ENCODE measurements around the gene ZXDC.

Gene ZXDC

DNA sequence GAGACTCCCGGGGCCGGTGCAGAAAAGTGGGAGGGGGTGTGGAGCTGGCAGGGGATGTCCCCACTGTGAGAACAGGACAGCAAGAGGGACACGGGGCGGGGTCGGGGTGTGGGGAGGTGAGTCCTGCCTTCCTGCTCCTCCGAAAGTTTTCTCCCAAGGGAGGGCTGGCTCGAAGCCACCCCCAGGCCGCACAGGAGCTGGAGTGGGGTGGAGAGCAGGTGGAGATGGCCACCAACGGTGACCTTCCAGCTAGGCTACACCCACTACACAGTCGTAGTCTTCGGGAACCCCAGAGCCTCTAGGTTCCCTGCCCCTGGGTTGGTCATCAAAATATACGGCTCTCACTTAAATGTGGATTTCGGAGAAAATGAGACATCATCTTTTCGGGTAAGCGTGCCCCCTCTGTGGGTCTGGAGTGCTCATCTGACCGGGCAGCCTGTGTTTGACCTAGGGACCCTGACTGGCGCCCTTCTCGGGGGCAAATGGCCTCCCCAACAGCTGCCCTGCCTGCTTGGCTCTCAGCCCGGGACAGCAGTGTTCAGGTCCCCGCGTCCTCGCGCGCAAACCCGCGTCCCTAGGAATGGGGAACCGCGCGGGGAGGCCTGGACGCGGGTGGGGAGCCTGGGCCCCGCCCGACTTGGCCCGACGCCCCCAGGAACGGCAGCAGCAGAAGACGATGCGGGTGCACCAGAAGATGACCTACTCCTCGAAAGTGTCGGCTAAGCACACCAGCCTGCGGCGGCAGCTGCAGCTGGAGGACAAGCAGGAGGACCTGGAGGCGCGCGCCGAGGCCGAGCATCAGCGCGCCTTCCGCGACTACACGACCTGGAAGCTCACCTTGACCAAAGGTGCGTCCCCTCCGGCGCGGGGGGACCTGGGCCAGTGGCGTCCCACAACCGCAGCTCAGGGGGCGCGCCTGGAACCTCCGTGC, 59.8 kb downstream of the ZXDC start:
- no peak for DNase-seq (ENCODE audit: low read depth)

DNA sequence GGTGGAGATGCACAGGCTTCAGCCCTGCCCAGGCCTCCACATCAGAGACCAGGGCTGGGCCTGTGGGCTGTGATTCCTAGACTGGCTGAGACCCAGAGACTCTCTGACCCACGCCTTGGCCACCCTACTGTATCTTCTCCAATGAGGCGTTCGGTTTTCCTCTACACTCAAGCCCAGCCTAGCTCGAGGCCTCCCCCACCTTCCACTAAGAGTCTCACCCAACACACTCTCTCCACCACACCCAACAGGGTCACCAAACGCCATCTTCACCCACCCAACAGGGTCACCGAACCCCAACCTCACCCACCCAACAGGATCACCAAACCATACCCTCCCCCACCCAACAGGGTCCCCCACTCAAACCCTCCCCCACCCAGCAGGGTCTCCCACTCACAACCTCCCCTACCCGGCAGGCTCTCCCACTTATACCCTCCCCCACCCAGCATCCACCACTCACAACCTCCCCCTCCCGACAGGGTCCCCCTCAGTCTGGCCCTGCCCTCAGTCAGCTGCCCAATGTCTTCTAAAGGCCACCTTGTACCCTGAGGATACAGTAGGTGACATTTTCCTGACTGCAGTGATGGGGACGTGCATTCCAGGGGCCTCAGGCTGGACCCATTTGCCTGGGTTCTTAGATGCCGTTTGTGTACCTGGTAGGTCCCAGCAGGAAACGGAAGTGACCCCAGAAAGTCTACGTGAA, 60.6 kb downstream of the ZXDC start:
- no peak for DNase-seq (ENCODE audit: low read depth)

DNA sequence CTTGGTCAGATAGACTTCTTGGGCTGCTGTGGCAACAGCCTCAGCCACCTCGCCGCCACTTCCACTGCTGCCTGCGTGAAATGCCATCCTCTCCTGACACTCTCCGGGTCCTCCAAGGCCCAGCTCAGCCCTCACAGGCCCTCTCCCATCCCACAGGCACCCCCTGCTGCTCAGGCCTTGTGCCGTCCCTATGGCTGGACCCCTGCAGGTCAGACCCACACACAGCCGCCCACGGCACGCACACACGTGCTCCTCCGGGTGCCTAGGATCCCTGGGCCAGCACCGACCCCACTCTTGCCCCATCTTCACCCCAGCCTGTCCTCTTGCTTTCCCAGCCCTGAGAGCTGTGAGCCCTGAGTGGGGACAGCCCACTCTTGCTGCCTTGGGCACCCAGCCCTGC, 61.3 kb downstream of the ZXDC start:
- no peak for DNase-seq (ENCODE audit: low read depth)

DNA sequence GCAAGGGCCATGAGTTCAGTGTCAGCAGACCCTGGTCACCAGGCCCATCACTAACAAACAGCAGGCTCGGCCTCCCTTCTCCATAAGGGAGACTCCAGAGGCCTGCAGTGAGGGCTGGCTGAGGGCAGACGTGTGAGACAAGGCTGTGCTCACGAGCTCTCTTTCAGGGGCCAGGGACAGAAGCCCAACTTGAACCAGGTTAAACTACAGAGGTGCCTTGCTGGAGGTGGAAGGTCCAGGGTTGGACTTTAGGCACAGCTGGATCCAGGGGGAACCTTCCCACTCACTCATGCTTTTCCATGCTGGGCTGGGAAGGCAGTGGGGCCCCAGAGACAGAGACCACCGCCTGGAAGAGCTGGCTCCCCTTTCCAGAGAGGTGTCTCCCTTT, 62.0 kb downstream of the ZXDC start:
- DNase-seq (ENCODE audit: low read depth) = no peak

DNA sequence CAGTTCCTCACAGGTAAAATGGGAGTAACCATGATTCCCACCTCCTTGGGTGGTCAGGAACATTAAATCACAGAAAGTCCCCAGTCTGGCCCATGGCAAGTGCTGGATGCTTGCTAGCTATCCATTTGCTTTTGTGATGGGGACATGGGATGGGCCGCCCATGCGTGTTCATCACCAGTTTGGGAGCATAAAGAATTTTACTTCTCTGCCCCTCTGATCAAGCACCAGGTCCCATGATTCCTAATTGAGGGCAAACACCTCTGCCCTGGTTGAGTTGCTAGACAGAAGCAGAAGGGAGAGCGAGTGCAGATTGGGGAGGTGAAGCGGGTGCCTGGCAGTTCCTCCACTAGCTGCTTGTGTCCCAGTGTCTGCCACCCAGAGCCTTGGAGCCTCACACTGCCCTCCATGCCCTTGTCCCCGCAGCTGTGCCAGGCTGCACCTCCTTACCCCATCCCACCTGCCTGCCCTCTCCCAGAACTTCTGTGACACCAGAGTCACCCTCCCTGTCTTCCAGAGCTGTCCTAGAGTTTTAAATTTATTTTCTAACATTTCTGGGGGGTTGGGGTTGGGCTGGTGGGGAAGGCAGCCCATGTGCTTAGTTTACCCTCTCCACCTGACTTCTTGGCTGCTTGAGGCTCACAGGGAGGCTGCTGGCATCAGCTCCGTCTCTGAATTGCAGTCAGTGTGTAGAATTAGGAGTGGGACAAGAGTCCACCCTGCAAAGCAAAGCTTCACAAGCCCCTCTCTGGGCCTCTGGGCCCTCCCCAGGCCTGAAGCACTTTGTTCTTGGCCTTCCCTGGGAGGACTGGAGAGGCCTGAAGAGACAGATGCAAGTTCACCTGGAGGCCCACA, 62.6 kb downstream of the ZXDC start:
- DNase-seq (ENCODE audit: low read depth) = no peak

DNA sequence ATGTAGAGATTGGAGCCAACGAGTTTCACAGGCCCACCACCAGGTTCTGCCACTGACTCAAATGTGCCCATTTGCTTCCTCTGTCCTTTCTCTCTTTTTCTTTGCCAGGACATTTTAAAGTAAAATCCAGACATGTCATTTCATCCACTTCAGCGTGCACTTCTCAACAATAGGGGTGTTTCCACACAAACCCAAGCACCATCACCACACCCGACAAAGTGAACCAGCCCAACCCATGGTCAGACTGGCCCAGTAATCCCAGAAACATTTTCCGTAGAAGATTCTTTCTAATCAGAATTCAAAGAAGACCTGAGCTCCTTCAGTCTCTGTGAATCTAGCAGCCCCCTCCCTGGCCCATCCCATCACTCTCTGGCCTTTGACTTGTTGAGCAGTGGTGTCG, 67.6 kb downstream of the ZXDC start:
- no peak for DNase-seq (ENCODE audit: low read depth)

DNA sequence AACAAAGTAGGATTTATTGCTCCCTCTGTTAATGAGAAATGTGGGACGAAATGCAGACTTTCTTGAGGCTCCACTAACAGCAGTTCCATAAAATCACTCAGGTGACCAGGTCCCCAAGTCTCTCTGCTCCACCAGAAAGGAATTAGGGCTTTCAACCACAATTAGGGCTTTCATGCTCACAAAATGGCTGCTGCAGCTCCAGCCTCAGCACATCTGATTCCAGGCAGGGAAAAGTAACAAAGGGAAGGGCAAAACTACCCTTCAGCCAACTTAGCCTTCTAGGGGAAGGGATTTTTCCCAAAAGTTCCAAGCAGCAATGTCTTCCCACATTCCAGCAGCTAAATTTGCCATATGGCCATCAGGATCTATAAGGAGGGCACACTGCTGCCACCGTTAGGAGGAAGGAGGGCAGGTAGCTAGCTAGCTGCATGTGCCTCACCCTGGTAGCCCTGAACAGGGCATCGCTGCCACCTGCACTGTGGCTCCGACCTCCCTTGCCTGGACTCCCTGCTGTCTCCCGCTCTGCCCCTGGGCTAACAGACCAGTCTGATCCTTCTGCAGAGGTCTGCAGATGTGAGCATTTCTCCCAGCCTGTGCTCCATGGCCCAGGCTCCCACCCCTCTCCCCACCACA, 68.2 kb downstream of the ZXDC start:
- no peak for DNase-seq (ENCODE audit: low read depth)

DNA sequence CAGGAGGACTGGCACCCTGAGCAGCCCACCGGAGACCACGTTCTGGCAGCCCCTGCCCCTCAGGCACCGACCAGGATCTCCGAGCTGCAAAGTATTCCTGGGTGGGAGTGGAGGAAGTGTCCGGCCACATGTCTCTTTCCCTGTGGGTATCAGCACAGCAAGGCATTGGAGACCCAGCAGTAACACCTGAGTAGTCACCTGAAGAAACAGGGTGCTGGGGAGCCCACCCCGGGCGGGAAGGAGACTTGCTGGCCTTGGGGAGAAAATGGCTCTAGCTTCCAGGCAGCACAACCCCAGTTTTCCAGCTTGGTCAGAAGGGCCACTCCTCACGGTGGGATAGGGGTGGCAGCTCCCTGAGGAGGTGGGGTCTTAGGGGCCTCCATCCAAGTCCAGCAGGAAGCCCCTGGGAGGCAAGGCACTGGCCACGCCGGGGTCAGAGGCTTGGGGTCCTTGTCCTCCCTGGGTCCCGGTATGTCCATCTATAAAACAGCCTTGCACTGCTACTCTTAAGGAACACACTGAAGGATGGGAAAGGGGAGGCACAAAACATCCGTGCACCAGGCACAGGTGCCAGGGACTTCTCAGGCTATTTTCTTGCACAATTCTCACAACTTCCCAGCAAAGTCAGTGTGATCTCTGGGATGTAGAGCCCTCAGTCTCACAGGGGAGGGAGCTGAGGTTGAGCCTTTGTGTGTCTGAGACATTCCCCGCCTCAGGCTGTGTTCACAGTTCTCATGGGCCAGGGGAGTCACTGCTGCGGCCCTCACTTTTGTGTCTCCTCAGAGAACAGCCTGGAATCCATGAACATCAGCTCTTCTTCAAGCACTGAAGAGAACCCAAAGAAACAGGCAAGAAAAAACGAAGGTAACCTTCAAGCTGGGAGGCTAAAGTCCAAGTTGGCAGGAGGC, 69.0 kb downstream of the ZXDC start:
- no peak for DNase-seq (ENCODE audit: low read depth)

DNA sequence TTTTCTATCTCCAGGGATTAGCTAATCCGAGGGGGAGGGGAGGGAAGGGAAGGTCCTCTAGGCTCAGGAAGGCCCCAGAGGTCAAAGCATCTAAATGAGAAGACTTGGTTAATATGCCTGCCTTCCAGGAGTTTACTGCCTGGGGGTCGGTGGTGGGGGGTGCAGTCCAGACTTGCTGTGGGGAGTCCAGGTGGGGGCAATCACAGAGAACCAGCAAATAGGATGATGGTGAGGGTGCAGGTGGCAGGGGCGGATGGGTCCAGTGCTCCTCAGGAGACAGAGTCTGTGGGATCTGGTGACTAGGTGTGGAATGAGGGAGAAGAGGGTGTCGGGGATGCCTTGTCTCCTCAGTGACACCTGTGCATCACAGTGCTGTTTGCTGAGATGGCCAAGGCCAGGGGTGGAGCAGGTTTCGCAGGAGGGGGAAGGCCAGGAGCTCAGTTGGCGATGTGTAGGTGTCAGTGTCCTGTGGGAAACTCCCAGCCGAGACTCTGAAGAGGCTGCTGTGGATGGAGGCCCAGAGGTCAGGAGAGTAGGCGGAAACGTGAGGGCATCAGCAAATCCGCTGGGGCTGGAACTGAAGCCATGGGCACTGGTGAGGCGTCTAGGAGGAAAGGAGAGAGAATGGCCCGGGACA, 72.9 kb downstream of the ZXDC start:
- DNase-seq (ENCODE audit: low read depth) = no peak

DNA sequence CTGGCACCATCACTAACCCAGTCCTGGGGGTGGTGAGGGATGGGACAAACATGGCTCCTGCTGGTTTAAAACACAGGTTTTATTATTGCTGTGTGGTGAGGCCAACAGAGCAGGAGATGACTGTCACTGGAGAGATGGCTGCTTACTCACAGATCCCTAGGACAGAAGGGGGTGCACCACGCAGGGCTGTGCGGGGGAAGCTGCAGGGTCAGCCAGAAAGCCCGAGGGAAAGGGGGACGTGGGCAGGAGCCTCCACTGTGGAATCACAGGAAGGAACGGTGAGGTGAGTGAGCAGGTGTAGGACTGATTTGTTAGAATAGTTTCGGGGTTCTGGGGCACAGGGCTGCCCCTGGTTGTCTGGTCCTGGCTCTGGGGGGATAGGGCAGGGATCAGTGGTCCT, 73.5 kb downstream of the ZXDC start:
- no peak for DNase-seq (ENCODE audit: low read depth)

DNA sequence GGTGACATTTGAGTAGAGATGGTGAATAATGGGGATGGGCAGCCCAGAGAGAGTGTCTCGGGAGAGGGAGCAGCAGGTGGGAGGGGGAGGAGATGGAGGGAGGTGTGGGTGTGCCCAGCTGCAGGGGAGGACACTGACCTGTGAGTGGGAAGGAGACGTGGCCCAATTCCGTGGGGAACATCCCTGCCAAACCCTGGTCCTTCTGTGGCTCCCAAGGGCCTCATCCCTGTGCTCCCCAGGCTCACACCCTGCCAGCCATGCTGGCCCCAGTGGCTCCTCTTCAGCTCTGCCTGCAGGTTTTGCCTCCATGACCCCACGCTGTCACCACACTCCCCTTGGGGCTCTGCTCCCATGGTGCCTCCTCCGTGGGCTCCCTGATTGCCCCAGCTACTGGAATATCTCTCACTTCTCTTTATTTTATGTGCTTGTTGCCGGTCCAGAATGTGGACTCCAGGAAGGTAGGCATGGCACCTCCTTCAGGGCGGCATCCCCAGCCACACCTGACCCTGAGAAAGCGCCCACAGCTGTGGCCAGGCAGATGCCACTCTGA, 74.0 kb downstream of the ZXDC start:
- DNase-seq (ENCODE audit: low read depth) = no peak

DNA sequence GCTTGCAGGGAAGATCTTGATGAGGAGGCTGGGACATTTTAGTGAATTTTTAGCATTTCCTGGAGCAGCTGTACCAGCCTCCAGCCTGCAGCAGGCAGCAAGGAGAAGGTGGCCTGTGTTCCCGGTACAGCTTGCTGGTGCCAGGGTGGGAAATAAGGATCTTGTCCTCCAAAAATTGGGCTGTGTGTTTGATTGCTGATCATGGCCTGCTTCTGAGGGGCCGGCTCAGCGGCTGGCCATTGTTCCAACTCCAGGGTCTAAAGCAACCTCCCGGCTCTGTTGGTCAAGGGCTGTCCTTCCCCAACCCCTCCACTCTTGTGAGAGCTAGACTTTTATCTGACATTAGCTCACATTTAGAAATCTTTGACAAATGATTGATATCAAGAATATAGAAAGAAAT, 75.9 kb downstream of the ZXDC start:
- no peak for DNase-seq (ENCODE audit: low read depth)

DNA sequence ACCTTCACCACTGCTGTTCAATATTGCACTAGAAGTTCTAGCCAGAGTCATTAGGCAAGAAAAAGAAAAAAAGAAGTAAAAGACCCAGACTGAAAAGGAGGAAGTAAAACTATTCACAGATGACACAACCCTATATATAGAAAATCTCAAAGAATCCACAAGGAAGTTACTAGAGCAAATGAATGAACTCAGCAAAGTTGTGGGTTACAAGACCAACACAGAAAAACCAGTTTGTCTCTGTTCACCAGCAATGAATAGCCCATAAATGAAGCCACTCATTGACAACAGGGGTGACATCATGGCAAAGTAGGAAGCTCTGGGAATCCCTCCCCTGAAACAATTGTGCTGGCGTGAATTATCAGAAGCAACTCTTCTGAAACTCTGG, 76.3 kb downstream of the ZXDC start:
- no peak for DNase-seq (ENCODE audit: low read depth)

DNA sequence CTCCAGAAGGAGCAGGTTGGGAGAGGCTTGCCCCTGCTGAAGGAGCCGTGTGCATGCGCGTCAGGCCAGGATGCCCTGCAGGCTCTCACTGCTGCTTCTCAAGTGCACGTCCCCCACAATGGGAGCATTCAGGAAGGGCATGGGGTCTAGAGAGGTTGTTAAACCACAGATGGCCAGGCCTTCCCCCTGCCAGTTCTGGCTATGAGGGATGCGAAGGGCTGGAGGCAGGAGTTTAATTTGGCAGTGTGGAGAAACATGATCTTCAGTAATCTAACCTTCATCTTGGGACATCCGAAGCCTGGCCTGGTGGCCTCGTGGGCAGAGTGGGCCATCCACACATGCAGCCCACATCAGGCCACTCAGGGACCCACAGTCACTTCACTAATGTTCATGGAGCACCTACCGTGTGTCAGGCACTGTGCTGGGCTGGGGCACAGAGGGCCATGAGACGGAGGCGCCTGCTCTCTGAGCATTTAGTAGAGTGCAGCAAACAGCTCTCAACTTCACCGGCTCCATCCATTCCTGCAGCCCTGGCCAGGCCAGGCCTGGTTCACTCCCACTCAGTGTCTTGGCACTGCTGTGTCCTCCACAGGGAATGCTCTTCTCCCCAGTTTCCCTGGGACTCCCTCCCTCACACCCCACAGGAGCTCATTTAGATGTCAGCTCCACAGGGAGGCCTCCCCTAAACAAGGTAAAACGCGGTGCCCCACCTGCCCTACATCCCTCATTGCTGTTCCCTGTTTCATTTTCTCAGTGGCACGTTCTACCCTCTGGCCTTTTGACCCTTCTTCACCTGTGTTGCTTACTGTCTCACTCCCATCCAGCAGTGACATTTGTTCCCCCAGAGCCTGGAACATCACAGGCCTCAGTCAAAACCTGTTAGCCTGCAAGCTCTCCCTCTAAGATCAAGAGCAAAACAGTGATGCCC, 77.0 kb downstream of the ZXDC start:
- no peak for DNase-seq (ENCODE audit: low read depth)

DNA sequence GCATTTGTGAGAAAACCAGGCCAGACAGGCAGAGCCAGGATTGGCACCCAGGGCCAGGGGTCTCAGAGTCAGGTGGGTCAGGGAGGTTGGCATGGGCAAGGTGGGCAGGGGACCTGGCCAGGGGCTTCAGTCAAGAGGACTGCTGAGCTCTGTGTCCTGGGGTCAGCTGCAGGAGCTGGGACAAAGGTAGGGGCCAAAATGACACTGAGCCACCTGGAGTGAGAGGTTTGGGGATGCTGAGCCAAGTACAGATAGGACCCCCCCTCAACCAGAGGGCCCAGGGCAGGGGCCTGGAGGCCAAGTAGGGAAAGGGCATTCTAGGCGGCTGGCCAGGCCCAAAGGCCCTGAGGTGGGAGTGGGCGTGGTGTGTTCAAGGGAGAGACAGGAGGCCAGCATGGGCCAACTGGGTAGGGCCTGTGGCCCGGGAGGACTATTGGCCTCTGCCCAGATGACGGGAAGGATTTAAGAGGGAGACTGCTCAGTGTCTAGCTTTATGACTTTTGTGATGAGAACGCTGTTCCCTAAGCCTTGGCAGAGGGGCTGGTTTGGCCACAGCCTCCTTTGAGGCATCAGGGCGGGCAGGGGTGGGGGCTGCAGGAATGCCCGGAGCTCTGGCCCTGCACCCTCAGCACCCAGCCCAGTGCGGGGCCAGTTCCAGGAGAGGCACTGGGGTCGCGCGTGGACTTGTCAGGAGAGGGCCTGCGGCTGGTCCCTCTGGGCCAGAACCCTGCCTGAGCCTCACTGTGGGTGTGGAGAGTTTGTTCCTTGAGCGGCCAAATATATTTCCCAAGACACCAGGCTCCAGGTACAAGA, 77.9 kb downstream of the ZXDC start:
- DNase-seq (ENCODE audit: low read depth) = no peak

DNA sequence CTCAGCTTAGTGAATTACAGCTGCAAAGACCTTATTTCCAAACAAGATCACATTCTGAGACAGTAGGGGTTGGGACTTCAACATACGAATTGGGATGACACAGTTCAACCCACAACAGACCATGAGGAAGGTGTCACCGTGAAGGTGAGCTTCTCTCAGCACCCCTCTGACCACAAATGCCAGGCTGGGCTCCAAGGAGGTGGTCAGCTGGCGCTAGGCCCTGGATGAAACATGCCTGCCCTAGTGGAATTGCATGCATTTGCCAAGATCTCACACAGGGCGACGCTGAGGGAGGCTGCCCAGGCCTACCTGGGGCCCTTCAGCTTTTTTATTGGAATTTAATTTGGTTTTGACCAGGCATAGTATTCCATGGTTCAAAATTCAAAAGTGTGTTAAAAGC, 79.2 kb downstream of the ZXDC start:
- no peak for DNase-seq (ENCODE audit: low read depth)

DNA sequence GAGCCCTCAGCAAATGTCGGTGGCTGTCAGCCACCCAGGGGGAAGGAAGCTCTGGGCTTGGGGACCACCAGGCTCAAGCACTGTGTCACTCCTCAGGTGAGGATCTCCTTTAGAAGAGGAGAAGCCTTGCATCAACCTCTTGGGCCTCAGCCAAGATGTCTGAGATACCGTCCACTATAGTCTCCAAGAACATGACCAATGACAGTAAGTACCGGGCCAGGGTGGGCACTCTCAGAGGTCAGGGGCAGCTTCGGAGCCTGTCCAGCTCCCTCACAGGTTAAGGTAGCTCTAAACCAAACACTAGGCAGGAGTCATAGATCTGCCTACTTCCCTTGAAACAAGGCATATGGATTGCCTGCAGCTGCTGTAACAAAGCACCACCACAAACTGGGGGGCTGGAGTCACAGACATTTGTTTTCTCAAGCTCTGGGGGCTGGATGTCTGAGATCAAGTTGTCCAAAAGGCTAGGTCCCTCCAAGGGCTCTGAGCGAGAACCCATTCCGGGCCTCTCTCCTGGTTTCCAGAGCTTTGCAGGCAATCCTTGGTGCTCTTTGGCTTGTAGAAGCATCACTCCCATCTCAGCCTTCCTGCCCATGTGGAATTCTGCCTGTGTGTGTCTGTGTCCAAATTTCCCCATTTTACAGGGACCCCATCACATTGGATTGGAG, 79.7 kb downstream of the ZXDC start:
- DNase-seq (ENCODE audit: low read depth) = no peak

DNA sequence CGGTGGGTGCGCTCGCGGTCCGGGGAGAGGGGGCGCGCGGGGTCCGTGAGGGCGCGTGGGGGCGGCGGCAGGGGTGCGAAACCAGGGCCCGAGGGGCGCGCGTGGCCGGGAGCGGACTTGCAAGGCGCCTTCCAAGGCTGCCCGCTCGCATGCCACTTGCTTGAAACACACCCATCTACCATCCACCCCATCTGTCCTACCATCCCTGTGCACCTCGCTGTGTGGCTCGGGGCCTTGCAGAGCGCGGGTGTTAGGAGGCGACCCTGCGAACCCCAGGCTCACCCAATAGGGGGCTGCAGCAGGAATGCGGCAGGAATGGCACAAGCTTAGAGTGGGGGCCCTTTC, 80.7 kb downstream of the ZXDC start:
- no peak for DNase-seq (ENCODE audit: low read depth)

All from amniotic epithelial cell (primary cell).